Stimulated activated CD8-positive, alpha-beta memory T cell treated with anti-CD3 and anti-CD28 coated beads, Interleukin-15, amount 100 ng/mL, for 4 hours (primary cell): ENCODE data around the gene NEIL1.
"Not testable (repeated sequence)": the region's sequence is repeated elsewhere in the genome, so short reads cannot be mapped to it uniquely, and the experiment has no call there.

Experiments used
- DNase-seq, 2 donors: peaks; one replicate each; pipeline ENCODE4 v3.0.0-alpha.2; 2020; ENCODE audit warnings: low read depth in 2 of 2

NEIL1 gene, protein sequence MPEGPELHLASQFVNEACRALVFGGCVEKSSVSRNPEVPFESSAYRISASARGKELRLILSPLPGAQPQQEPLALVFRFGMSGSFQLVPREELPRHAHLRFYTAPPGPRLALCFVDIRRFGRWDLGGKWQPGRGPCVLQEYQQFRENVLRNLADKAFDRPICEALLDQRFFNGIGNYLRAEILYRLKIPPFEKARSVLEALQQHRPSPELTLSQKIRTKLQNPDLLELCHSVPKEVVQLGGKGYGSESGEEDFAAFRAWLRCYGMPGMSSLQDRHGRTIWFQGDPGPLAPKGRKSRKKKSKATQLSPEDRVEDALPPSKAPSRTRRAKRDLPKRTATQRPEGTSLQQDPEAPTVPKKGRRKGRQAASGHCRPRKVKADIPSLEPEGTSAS

DNA sequence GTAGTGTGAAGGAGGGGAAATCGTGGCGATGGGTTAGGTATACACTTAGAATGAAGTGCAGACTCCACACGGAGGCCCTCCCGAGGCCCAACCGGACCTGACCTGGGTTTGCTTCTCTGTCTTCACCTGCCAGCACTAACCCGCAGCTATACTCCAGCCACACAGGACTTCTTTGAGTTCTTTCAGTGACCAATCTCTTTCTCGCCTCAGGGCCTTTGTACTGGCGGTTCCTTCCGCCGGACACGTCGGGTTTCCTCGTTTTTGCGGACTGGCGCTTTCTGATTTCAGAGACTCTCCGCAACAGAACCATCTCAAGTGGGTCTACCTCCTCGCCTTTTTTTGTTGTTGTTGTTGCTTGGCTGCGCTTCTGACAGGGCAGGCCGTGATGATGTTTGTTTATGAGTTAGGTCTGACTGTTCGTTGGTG is at the start of gene NEIL1:
Gene NEIL1 (plus strand): TSS at position 244 of the 426 bp plus-strand sequence. CDS start 1,867 bp downstream, outside the sequence.
- no peak for DNase-seq

DNA sequence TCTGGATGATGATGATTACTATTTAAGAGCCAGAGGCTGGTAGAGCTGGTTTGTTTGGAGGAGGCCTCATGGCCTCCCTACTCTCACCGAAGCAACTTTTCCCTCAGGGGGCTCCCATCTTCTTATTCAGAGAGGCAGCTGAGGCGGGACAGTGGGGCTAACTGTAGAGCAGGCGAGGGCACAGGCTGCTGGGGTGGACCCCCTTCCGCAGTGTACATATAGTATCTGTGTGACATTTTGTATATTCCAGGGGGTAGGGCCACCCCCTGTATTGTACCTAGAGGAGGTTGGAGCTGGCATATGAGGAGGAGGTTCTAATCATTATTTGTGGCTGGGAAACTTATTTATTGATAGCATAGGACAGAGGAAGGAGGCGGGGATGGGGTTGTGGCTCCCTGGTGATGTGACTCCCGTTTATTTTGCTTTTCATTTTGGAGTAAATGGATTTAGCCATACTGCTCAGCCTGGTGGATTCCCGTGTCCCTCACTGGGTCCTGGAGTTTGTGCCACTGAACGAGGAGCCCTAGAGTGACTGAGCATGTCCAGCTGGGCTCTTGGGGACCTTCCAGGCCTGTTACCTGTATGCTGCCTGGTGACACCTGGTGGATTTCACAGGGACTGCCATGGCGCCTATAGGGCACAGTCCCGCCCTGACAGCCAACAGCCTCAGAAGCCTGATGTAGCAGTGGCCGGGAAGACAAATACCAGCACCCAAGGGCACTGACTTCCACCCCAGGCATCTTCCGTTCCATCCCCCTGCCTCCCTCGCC is 48.1 kb upstream of the NEIL1 start:
- not testable (repeated sequence) for DNase-seq

DNA sequence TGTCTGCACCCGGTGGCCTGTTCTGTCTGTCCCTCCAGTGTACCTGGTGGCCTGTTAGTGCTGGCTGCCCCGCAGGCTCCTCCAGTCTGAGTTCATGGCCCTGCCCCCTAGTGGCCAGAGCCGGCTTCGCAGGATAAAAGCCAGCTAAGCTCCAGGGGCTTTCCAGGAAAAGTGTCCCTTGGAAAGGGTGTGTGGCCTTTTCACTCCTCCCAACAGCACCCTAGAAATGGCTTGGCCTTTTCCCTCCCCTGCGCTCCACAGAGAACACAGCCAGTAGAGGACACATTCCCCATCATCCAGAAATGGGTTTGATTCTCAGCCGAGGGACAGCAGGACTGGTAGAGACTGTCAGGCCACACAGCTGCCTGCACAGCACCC is 47.5 kb upstream of the NEIL1 start:
- DNase-seq = peak; percentile 20 to 24

DNA sequence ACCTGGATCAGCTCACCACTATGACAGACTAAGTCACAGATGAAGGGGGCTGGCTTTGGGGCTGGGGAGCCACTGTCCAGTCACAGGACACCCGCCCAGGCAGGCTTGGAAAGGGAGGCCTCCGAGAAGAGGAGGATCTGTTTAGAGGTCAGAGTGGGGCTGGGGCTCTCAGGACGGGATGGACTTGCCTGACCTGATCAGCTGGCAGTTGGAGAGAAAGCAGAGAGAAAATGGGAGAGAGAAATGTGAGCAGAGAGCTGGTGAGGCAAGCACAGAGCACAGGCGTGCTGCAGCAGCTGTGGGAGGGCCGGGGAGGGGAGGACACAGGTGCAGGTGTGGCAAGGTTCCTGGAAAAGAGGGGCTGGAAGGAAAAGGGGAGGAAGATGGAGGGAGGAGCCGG is 46.8 kb upstream of the NEIL1 start:
- not testable (repeated sequence) for DNase-seq

DNA sequence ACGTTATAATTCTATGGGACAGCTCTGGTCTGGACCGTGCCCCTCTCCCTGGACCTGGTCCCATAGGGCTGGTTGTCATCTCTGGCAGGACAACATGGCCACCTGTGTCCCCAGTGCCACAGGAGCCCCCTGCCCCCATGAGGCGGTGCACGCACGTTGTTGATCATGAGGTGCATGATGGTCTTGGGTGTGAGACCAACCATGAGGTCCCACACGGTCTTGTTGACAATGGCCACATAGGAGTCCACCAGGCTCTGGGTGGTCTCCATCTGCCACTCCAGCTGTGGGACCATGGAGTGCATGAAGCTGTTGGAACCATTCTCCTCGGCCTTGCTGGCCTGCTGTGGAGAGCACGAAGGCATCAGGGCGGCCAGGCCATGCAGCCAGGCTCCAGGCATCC is 44.5 kb upstream of the NEIL1 start:
- DNase-seq = no peak

DNA sequence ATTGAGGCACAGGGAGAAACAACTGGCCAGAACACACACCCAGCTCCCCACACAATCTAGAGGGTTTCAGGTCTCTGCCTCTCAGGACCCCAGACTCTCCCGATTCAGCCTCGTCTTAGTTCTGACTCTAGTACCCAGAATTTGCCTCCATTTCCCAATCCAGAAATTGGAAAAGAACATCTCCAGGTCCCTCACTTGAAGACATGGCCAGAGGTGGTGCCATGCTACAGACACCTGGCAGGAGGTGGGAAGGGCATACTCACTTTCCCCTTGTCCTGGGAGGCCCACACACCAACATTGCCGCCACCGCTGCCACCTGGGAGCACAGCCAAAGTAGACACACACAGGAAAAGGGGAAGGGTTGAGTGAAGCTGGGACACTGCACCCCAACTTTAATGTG is 44.1 kb upstream of the NEIL1 start:
- not testable (repeated sequence) for DNase-seq

DNA sequence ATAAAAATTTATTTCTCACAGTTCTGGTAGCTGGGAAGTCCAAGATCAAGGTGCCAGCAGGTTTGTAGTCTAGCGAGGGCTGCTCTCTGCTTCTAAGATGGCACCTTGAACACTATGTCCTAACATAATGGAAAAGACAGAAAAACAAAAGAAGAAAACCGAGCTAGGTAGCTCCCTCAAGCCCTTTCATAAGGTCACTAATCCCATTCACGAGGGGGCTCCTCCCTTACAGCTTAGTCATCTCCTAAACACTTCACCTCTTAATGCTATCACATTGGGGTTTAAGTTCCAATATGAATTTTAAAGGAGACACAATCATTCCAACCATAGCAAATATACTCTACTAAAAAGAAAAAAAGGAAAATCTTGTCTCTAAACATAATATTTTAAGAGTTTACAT is 40.7 kb upstream of the NEIL1 start:
- no peak for DNase-seq

DNA sequence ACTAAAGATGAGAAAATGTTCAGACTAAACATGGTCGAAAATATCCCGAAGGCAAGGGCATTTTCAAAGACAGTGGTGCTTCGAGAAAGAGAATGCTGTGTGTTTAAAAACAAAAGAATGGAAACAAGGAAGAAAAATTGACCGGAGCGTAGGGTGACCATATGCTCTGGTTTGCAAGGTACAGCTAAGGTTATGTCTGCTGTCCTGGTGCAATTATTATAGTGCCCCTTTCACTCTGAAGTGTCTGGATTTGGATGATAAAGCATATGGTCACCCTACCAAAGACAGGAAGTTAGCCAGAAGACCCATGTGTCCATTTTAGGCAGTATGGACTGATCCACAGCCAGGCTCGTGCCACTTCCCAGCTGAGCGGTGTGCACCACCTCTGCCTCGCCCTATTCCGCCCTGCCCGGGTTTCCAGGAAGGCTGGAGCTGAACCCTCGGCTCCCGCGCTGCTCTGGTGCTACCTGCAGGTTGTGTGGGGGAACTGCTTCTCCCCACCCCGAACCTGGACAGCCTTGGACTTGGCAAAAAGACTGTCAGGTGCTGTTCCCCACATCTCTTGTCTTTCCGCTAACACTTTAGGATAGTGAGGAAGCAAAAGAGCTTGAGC is 39.0 kb upstream of the NEIL1 start:
- DNase-seq = no peak

DNA sequence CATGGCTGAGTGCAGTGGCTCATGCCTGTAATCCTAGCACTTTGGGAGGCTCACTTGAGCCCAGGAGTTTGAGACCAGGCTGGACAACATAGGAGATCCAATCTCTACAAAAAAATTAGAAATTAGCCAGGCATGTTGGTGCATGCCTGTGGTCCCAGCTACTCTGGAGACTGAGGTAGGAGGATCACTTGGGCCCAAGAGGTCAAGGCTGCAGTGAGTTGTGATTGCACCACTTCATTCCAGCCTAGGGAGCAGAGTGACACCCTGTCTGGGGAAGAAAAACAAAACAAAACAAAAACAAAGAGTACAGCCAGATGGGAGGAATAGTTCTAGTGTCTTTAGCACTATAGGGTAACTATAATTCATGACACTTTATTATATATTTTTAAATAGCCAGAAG is 37.1 kb upstream of the NEIL1 start:
- no peak for DNase-seq

DNA sequence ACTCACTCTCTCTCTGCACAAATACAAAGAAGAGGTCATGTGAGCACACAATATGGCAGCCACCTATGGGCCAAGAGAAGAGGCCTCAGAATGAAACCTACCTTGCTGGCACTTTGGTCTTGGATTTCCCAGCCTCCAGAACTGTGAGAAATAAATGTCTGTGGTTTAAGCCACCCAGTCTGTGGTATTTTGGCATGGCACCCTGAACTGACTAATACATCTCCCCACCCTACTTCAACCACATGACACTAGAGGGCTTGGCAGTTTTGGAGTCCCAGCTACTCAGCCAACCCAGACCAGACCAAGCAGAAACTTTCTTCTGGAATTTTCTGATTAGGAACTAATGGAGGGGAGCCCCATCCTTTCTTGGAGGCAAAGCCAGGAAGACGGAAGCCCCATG is 34.3 kb upstream of the NEIL1 start:
- DNase-seq = not testable (repeated sequence)

DNA sequence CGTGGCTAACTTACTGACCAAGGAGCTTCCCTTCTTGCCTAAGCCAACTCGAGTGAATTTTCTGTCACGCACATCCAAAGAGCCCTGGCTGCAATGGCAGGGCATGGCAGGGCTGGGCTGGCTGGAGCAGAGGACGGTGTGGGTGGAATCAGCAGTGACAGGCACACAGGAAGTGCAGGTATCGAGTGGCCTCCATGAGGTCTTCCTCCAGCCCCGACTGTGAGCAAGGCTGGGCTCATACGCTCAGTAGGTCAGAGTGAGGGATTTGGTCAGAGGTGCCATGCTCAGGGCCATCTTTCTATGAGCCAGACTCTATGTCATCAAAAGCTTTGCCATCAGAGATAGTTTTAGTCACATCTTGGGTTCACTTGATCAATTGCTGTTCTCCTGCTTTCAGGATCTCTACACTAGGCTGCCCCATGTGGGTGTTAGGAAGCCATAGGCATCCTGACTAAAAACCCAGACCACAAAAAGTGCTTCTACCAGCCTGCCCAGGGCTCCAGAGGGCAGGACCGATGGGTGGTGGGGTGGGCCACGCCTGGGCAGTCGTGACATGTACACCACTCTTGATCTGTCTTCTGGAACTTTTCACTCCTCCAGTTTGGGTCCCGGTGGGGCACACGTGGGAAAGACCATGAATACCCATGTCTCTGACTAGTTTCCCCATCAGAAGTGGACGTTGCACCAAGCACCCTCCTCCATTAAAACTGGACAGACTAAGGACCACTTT is 33.6 kb upstream of the NEIL1 start:
- DNase-seq = no peak

DNA sequence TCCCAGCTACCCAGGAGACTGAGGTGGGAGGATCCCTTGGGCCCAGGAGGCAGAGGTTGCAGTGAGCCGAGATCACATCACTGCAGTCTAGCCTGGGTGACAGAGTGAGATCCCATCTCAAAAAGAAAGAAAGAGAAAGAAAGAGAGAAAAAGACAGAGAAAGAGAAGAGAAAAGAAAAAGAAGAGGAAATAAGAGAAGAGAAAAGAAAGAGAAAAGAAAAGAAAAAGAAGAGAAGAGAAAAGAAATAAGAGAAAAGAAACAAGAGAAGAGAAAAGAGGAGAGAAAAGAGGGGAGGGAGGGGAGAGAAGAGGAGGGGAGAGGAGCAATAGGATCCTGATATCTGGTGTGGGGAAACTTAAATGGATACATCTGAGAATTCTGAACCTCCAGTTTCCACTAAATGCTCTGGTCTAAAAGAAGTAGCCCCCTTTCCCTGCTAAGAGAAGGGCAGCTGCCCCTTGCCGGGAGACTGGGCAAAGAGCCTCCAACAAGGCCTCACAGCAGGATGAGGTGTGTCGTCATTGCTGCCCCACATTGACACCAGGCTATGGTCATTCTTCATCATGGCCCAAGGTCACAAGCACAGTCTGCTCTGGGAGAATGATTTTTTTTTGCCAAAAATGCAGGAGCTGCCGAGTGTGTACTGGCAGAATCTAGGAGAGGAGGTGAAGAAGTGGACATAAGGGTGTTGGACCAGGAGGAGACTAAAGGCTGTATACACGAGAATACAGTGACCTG is 32.1 kb upstream of the NEIL1 start:
- DNase-seq = no peak

DNA sequence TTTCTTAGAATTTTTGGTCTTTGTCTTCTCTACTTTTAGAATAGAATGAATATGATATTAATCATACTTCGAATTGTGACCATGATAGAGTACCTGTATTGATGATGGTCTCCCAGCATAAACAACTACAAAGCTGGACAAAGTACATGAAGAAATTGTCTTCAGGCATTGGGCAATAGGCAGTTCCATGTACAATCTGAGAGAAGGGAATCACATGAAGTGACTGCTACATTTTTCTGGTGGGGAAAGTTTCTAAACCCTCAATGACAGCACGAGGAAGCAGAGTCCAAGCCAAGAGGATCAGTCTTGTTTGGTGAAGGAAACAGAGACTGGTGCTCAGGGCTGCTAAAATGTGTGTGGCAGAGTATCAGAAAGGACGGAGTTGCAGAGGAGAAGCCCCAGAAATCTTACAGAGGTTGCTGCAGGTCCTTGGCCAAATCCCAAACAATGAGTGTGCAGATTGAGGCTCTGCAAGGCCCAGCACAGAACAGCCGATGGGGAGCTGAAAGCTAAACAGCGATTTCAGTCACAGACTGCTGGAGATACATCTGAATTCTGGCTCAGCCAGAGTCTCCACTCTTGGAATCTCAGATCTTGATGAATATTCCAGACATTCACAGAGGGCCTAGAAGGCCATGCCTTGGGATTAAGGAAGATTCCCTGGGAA is 27.5 kb upstream of the NEIL1 start:
- DNase-seq = not testable (repeated sequence)

DNA sequence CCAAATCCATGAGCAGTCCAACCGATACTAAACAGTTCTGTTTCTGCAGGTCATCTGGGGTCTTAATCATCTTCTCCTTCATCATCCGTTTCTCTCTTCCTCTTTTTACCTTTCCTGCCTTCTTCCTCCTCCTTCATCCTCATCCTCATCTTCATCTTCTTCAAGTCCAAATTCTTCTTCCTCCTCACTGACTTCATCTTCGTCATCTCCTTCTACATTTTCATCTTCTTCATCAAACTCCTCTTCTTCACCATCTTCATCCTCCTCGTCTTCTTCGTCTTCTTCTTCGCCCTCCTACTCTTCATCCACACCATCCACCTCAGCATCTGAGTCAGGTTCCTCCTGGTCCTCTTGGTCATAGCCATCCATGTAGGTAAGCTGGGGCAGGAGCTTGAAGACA is 25.1 kb upstream of the NEIL1 start:
- DNase-seq = no peak

DNA sequence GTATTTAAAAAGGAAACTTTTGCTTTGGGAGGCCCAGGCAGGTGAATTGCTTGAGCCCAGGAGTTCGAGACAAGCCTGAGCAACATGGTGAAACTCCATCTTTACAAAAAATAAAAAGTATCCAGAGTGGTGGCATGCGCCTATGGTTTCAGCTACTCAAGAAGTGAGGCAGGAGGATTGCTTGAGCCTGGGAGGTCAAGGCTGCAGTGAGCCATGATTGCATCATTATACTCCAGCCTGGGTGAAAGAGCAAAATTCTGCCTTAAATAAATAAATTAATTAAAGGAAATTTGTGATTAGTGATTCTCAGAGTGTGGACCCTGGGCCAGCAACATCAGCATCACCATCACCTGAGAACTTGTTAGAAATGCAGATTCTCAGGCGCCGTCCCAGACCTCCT is 20.9 kb upstream of the NEIL1 start:
- no peak for DNase-seq

DNA sequence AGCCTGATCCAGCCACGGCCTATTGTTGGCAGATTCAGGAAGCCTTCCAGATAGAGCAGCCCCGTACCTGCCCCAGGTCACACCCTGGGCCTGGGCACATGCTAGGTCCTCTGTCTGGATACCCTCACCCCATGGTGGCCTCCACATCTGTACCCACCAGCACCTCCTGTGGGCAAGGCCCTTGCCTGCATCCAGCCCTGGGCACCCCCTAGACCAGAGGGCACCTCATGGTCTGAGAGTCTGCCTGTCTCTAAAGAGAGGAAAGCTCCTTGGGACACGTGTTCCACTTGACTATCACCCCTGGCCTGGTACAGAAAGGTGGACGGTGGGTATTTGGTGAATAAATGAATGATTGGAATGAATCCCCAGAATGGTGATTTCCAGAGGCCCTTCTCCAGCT is 19.8 kb upstream of the NEIL1 start:
- DNase-seq = no peak

DNA sequence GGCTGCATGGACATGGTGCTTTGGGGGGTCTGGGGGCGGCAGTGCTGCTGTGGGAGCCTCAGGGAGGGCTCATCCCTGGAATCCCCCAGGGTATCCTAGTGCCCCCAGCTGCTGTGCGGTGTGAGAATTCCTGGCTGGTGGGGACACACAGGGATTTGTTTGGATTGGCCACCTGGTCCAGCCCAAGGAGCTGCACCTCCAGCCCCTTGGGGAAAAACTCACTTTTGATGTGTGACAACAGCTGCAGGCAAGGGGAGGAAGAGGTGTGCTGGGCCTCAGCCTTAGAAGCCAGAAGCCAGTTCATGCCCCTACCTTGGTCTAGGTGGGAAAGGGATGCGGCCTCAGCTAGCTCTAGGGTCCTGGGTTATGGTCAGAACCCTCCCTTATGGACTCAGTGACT is 19.3 kb upstream of the NEIL1 start:
- no peak for DNase-seq

DNA sequence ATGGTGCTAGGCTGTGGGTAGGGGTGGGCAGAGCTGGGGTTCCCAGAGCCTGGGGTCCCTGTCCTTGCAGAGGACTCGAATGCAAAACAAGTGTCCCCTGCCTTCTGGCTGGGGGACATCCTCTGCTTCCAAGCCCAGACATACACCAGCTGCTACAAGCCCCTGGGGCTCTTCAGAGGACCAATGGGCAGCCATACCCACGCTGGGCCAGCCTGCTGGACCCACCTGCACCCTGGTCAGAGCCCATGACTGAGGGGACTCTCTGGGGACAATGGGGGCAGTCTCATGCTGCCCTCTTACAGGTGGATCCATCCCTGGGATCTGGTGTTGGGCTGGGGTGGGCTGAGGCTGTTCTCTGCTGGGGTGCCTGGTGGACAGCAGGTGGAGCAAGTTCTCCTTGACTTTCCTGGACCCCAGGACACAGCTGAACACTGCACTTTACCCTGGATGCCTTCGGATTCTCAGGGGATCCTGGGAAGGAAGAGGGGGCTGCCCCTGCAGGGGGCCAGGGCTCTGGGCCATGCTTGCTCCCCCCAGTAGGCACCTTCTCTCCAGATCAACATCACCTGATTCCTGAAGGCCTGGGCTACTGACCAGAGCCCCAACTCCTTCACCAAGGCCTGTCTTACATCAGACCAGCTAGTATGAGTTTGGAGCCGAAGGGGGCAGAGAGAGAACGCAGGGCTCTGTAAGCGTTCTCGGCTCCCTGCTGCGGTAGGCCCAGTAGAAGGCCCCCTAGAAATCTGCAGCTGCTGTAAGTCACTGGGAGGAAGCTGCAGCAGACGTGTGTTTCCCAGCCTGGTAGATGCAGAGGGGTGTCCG is 18.1 kb upstream of the NEIL1 start:
- DNase-seq = no peak

DNA sequence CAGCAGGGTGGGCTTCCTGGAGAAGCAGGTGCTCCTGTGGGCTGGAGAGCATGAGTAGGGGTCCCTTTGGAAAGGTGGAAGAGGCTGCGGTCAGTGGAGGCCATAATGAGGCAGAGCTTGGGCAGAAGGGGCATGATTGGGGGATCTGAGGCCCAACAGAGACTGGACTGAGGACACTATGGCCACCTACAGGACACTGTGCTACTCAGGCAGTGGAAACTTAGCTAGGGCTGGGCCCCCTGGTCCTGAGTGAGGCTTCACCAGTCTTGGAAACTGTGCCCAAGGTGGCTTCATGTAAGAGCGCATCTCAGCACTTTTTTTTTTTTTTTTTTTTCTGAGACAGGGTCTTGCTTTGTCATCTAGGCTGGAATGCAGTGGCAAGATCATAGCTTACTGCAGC is 17.3 kb upstream of the NEIL1 start:
- DNase-seq = no peak

DNA sequence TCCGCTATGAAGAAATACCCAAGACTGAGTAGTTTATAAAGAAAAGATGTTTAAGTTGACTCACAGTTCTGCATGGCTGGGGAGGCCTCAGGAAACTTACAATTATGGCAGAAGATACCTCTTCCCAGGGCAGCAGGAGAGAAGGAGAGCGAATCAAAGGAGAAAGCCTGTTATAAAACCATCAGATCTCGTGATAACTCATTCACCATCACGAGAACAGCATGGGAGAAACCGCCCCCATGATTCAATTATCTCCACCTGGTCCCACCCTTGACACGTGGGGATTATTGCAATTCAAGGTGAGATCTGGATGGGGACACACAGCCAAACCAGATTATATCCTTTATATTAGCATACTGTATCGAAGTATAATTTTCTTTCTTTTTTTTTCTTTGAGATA is 14.7 kb upstream of the NEIL1 start:
- DNase-seq = not testable (repeated sequence)
